Dedifferentiated amniotic fluid mesenchymal stem cell (primary cell): ENCODE results near the gene IFNAR2.
"Not testable (repeated sequence)": the region's sequence is repeated elsewhere in the genome, so short reads cannot be mapped to it uniquely, and the experiment has no call there.

Experiments
- DNase-seq: peaks from one replicate; pipeline ENCODE4 v3.0.0-alpha.2; 2016; ENCODE audit errors: extremely low spot score

IFNAR2 gene

DNA sequence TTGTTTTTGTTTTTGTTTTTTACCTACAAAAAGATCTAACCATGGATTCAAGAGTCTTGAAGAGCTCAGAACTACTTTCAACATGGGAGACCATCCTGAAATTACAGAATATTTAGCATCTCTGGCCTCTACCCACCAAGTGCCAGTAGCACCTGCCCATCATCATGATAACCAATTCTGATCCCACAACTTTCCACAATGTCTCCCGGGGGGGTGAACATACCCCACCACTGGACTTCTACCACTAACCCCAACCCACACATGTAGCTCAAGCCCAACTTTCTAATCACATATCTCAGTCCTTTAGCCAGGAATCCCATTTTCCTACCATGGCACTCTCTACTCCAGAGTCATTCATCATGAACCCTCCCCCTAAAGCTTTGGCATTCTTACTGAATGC is 15.7 kb upstream of the IFNAR2 start:
- no peak for DNase-seq

DNA sequence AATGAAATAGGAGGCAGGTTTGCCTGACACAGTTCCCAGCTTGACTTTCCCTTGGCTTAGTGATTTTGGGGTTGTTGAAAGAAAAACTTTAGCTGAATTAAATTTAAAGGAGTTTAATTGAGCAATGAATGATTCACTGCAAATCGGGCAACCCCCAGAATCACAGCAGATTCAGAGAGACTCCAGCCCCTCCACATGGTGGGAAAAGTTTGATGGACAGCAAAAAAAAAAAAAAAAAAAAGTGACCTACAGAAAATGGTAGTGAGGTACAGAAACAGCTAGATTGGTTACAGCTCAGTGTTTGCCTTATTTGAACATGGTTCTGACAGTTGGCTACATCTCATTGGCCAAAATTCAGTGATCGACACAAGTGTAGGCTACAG is 12.6 kb upstream of the IFNAR2 start:
- DNase-seq: no peak

DNA sequence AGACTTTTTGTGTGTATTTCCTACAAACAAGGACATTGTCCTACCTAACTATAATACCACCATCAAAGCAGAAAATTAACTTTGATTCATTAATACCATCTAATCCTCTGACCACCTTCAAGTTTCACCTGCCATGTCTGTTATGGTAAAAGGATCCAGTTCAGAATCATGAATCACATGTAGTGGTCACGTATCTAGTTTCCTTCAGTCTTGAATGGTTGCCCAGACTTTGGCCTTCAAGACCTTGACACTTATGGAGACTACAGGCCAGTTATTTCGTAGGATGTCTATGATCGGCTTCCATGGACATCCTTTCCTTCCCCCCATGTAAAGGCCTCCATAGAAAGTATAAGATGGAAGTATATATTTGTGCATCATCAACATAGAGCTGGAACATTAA is 10.4 kb upstream of the IFNAR2 start:
- no peak for DNase-seq

DNA sequence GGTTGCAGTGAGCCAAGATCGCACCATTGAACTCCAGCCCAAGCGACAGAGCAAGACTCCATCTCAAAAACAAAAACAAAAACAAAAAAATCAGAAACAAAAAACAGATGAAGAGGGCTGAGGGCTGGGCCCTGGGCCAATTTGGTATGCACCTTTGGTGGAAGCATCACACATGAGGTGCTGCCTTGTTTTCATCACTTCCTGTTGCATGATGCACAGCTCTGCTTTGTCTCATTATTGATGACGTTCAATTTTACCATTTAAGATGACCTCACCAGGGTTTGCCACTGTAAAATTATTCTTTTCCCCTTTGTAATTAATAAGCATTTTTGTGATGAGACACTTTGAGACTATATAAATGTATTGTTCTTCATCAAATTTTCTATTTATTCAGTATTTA is 9.8 kb upstream of the IFNAR2 start:
- no peak for DNase-seq

DNA sequence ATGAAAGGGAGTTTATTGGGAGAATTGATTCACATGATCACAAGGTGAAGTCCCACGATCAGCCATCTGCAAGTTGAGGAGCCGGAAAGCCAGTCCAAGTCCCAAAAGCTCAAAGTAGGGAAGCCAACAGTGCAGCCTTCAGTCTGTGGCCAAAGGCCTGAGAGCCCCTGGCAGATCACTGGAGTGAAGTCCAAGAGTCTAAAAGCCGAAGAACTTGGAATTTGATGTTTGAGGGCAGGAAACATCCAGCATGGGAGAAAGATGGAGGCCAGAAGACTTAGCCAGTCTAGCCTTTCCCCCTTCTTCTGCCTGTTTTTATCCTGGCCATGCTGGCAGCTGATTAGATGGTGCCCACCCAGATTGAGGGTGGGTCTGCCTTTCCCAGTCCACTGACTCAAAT is 4.4 kb upstream of the IFNAR2 start:
- not testable (repeated sequence) for DNase-seq

DNA sequence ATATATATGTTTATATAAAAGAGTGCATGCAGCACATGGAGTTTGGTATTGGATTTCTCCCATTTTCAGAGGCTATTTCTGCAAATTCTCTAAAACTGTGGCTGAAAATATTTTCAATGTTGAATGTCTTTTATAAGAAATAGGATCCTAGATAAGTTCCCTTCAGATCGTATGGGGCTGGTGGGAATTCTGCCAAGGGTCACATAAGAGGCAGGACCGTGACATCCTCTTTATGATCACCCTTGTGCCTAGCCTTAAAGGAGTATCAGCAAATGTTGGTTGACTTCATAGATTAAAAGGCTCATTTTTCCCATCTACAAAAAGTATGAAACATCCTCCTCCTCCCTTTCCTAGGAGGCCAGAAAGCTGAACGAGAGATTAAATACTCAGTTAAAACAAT is 1.3 kb upstream of the IFNAR2 start:
- no peak for DNase-seq

DNA sequence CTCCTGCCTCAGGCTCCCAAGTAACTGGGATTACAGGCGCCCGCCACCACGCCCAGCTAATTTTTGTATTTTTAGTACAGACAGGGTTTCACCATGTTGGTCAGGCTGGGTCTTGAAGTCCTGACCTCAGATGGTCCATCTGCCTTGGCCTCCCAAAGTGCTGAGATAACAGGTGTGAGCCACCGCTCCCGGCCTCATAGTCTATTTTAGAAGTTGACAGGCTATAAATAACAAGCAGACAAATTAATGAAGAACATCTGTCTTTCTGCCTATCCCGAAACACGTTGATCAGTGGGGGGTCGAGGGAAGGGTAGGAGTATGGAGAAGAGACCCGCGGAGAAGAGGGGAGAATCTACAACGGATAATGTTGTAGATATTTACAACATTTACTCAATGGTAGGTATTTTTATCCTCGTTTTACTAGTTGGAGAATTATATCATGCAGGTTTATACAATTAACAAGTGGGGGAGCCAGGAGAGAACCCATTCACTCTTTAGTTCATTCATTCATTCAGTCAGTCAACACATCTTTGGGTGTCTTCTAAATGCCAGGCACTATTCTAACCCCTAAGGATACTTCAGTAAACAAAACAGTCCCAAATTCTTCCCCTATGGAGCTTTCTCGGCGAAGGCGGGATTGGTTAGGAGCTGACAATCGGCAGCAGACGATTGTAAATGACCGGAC is 497 bp upstream of the IFNAR2 start:
- no peak for DNase-seq

DNA sequence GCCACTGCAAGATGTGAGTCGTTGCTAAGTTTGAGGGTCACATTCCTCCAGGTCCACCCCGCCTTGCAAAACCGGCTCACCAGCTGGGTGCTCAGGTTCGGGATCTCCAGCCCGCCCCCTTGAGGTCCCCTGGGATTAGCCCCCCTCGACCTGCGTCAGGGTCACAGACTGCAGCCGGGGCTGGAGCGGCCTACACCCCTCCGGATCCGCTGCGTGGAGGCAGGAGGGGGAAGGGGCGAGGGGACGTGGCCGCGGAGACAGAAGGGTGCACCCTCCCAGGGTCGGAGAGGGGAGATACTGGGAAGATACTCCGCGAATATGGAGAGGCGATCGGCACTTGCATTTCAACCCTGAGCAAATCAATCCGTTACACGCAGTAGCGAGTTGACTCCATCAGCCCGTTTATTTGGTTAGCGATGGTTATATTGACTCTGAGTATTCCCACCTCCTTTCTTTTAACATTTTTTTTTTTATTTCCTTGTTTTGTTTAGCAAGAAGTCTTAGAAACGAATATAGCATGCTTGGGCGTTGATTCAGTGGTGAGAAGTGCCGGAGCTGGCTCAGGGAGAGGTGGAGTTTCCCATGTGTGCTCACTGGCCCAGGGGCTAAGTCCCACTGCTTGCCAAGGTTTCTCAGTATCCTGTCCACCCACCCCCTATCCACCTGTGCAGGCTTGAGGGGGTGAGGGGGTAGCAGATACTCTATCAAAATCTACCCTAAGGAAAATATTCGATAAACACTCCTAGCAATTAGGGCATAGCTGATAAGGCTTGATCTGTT is 997 bp downstream of the IFNAR2 start:
- no peak for DNase-seq

DNA sequence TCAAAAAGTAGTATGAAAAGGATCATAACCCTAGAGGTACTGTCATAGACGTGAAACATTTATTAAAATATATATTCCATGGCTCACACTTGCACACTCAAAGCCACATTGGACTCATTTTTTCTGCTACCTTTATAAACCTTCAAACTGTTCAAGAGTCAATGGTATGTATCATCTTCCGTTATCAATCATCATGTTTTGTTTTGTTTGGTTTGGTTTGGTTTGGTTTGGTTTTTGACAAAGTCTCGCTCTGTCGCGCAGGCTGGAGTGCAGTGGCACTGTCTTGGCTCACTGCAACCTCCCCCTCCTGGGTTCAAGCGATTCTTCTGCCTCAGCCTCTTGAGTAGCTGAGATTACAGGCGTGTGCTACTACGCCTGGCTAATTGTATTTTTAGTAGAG is 1.8 kb downstream of the IFNAR2 start:
- DNase-seq: no peak

DNA sequence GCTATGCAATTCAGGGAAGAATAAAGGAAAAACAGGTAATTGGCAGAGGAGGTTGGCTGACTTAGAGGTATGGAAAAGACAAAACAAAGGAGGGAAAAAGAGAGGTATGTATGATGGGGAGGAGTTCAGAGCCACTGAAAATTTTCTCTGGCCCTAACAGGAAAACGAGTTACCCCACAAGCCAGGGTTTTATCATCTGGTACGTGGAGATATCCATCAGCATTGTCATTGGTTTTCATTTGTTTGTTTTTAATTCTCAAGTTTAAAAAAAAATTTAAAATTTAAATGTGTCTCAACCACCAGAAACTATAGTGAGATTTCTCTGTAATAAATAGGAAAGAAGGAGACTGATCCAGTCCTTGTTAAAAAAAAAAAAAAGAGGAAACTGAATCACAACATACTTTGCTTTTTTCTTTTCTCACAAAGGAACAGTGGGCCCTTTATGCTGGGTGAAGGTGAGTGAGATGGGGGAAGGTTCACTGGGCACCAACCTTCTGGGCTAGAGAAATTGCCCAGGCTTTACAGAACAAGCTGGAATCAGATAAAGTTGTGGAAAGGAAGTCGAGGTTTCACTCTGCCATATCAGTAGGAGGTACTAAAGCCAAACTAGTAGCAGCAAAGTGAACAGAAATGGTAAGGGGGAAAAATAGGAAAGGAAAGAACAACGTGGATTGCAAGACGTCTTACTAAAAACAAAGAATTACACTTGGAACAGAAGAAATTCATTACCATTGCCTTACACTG is 2.7 kb downstream of the IFNAR2 start:
- DNase-seq: no peak

DNA sequence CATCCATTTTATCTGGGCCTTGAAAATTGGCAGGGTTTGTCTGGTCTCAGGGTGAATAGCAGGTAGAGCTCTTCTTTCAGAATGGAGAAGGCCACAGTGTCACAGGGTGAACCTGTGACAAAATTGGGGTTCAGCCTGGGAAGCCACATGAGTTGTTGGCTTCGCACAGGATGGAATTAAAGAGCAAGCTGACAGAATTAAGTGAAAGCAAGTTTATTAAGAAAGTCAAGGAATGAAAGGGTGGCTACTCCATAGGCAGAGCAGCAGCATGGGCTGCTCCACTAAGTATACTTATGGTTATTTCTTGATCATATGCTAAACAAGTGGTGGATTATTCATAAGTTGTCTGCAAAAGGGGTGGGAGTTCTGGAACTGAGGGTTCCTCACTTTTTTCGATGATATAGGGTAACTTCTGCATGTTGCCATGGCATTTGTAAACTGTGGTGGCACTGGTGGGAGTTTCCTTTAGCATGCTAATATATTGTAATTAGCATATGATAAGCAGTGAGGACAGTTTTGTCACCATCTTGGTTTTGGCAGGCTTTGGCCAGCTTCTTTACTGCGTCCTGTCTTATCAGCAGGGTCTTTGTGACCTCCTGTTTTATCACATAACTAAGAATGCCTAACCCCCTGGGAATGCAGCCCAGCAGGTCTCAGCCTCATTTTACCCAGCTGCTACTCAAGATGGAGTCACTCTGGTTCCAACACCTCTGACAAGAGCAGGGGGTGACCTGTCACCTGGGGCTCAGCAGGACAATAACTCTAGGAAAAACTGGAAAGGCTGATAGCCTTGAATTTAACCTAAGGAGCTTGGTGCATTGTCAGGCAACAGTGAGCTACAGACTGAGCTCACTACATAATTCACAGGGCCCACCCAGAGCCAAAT is 5.1 kb downstream of the IFNAR2 start:
- no peak for DNase-seq

DNA sequence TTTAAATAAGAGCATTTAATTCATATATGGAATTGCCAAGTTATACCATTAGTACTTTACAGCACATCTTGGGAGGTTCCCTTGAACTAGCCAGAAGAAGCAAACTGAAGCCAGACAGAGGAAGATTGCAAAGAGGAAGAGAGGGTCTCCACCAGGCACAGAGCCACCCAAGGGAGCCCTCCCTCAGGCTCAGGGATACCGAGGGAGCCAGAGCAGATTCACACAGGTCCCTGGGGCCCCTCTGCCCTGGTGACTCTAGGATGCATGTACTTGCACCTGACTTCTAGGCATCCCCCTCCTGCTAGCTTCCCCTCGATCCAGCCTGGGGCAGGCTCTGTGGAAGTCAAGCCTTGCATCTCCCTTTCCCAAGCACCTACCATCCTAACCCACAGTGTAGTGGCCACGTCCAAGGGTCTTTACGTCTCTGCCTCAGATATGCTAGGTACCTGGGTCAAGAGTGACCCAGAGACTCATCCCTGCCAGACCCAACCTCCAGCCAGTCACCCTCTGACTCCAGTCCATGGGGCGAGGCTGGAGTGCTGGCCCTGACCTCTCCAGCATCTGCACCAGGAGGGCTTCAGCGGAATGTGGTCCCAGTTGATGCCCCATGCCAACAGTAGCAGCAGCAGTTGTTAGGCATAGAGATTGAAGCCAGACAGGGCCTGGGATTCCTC is 6.4 kb downstream of the IFNAR2 start:
- DNase-seq: no peak

DNA sequence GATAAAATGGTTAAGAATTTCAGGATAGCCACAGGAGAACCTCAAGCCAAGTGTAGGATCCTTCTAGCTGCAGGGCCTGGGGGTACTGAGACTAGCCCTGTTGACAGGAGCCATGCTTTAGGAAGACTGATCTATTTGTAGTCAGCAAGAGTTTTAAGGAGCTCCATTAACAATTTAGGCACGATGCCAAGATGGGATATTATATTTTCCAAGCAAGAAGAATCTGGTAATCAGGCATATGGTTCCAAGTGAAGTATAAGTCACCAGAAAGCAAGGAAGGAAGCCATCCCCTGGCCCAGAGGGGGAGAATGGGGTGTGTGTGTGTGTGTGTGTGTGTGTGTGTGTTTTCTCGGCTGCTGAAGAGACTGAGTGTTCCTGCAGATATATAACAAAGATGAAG is 7.0 kb downstream of the IFNAR2 start:
- DNase-seq: no peak

DNA sequence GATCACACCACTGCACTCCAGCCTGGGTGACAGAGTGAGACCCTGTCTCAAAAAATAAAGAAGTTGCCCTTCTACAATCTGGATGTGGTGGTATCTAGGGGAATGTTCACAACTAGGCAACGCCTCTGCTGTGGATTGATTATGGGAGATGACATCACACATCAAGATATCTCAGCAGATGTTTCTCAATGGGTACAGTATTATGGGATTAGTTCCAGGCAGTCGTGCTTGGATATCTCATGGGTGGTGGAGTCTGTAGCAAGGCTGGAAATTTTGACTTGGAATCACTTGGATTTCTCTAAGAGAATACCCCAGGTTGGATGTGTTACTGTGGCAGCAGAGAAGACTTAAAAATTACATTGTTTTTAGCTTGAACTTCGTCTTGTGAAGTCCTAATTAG is 7.7 kb downstream of the IFNAR2 start:
- DNase-seq: no peak

DNA sequence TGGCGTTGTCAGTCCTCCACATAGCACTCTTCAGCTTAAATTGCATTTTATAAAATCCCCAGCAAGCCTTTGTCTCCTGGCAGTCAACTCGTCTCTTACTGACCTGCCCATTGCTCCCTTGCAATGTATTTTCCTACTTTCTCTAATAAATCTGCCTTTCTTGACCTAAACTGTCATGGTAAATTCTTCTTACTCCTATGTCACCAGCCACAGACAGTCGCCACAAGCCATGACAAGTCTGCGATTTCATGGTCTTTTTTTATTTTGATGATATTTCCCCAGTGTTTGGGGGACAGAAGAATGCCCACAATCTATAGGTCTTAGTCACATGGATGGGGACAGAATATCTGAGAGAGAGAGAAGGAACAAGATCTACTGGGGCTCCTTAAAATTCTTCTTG is 8.4 kb downstream of the IFNAR2 start:
- DNase-seq: no peak

DNA sequence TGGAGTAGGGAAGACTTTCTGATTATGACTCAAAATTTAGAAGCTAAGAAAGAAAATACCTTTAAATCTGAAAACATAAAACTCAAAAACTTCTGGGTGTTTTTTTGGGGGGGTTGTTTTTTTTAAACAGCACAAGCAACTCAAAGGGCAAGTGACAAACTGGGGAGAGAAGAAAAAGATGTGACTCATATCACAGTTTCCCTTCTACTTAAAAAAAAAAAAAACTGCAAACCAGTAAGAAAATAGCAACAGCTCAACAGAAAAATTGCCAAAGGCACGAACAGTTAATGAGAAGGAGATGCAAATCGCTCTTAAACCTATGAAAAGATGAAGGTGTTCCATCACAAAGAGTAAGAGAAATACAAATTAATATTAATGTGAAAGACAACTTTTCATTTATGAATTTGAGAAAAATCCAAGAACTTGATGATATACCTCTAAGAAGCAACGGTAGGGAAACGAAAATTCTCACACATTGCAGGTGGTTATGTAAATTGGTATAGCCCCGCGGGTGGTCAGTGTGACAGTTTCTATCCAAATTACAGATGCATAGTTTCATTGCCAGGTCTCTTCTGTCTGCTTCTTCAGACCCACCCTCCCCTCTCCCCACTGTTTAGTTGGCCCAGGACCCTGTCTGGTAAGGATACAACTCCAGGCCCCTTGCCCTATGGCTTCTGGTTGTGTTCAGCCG is 9.0 kb downstream of the IFNAR2 start:
- no peak for DNase-seq

DNA sequence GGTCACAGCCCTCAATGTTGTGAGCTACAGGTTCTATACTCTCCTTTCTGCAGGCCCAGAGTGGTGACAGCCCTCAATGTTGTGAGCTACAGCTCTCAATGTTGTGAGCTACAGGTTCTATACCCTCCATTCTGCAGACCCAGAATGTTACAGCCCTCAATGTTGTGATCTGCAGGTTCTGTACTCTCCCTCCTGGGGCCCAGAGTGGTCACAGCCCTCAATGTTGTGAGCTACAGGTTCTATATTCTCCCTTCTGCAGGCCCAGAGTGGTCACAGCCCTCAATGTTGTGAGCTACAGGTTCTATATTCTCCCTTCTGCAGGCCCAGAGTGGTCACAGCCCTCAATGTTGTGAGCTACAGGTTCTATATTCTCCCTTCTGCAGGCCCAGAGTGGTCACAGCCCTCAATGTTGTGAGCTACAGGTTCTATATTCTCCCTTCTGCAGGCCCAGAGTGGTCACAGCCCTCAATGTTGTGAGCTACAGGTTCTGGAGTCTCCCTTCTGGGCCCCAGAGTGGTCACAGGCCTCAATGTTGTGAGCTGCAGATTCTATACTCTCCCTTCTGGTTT is 9.9 kb downstream of the IFNAR2 start:
- not testable (repeated sequence) for DNase-seq

DNA sequence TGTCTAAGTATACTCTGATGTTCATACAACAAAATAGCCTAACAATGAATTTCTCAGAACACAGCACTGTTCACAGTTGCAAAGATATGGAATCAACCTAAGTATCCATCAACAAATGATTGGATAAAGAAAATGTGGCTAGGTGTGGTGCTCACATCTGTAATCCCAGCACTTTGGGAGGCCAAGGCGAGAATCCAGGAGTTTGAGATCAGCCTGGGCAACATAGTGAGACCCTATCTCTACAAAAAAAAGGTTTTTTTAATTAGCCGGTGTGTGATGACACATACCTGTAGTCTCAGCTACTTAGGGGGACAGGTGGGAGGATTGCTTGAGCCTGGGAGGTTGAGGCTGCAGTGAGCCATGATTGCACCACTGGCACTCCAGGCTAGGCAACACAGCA is 10.7 kb downstream of the IFNAR2 start:
- DNase-seq: no peak

DNA sequence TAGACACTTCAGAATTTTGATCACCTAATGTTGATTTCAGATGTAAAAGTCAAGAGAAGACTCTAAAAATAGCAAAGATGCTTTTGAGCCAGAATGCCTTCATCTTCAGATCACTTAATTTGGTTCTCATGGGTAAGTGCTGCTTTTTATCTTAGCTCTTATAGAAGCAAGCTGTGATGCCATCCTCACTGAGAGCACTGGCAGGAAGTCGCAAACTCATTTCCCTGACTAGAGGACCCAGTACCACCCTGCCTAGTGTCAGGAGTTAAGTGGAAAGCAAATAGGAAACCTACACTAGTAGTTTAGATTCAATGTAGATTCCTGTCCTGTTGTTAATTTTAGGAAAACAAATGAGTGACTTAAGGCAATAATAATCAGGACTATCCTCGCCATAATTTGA is 12.1 kb downstream of the IFNAR2 start:
- no peak for DNase-seq

DNA sequence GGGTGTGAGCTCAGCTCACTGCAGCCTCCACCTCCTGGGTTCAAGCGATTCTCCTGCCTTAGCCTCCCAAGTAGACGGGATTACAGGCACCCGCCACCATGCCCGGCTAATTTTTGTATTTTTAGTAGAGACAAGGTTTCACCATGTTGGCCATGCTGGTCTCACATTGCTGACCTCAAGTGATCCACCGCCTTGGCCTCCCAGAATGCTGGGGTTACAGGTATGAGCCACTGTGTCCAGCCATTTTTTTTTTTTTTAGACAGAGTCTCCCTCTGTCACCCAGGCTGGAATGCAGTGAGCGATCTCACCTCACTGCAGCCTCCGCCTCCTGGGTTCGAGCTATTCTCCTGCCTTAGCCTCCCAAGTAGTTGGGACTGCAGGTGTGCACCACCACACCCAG is 13.1 kb downstream of the IFNAR2 start:
- not testable (repeated sequence) for DNase-seq
